ENCODE measurements around the gene CCM2L. TPM values are rescaled to one million over a fixed set of nuclear protein-coding genes. Genes with fewer than 3 reads are reported as not detected.

The CCM2L gene
- not detected in 2 replicates for total RNA-seq (2013; cell fraction: nucleolus; rRNA removed)
- not detected in 2 replicates for total RNA-seq (2014; rRNA removed)
- not detected in 2 replicates for total RNA-seq (2014; rRNA removed; fragmentation: Illumina TruSeq; extraction: Trizol)
- not detected in 2 replicates for total RNA-seq (2021)
- not detected for polyA plus RNA-seq (2011; ENCODE audit: low read depth)
- polyA plus RNA-seq (2011; rRNA removed) = not detected in 2 replicates
- not detected in 2 replicates for polyA plus RNA-seq (2011; cell fraction: cytosol; rRNA removed)
- polyA plus RNA-seq (2011; cell fraction: nucleus; rRNA removed) = not detected in 2 replicates
- not detected in 2 replicates for polyA plus RNA-seq (2012)
- not detected in 2 replicates for polyA plus RNA-seq (2014; fragmentation: Illumina TruSeq; extraction: Trizol)
- not detected for polyA plus RNA-seq (2014; fragmentation: Nextera tagmentation; extraction: Ambion mirVana)
- not detected in 2 replicates for polyA plus RNA-seq (2014; rRNA removed)
- polyA plus RNA-seq (2016; fragmentation: Nextera tagmentation; extraction: Ambion mirVana) = not detected
- polyA minus RNA-seq (2011; rRNA and poly(A)+ RNA removed) = not detected in 2 replicates
- not detected in 2 replicates for polyA minus RNA-seq (2011; cell fraction: cytosol; rRNA and poly(A)+ RNA removed)
- polyA minus RNA-seq (2011; cell fraction: nucleus; rRNA and poly(A)+ RNA removed) = not detected in 2 replicates
- not detected for Bru-seq, nascent RNA
- percentile 8 among the genes with signal in this experiment for BruChase-seq, experiment 1, labeled RNA remaining after a 6-hour chase
- BruChase-seq, experiment 2, labeled RNA remaining after a 2-hour chase = percentile 16 among the genes with signal in this experiment
- long read RNA-seq, experiment 1 = 0 reads
- long read RNA-seq, experiment 2 = 0 reads

DNA sequence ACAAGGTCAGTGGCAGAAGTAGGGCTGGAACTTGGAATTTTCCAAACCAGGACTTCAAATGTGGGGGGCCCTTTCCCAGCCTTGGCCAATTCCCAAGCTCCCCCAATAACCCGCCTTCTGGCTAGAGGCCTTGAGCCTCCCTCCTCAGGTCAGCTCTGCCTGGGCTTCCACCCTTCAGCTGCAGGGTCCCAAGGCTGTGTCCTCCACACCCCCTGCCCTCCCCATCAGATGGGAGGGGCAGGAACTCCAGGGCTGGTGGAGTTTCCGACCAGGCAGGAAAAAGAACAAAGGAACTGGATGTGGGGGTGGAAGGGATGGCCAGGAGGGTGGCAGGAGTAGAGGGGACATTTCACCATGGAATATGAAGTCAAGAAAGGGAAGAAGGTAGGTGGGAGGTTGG, at the start of gene CCM2L:
Gene CCM2L, plus strand, starts transcription at position 338 of the 400 bp plus-strand sequence. Its CDS starts 17 bp downstream, at position 355.
- ChIA-PET POLR2A (no interaction called here), RAD21 (ENCODE audit: unreplicated experiment) (no interaction called here), CTCF (no interaction called here), SMC1A (ENCODE audit: uncharacterized antibody, unreplicated experiment) (no interaction called here)
- TF ChIP-seq, protein P1, sequence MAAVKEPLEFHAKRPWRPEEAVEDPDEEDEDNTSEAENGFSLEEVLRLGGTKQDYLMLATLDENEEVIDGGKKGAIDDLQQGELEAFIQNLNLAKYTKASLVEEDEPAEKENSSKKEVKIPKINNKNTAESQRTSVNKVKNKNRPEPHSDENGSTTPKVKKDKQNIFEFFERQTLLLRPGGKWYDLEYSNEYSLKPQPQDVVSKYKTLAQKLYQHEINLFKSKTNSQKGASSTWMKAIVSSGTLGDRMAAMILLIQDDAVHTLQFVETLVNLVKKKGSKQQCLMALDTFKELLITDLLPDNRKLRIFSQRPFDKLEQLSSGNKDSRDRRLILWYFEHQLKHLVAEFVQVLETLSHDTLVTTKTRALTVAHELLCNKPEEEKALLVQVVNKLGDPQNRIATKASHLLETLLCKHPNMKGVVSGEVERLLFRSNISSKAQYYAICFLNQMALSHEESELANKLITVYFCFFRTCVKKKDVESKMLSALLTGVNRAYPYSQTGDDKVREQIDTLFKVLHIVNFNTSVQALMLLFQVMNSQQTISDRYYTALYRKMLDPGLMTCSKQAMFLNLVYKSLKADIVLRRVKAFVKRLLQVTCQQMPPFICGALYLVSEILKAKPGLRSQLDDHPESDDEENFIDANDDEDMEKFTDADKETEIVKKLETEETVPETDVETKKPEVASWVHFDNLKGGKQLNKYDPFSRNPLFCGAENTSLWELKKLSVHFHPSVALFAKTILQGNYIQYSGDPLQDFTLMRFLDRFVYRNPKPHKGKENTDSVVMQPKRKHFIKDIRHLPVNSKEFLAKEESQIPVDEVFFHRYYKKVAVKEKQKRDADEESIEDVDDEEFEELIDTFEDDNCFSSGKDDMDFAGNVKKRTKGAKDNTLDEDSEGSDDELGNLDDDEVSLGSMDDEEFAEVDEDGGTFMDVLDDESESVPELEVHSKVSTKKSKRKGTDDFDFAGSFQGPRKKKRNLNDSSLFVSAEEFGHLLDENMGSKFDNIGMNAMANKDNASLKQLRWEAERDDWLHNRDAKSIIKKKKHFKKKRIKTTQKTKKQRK (IDR thresholded peaks at IDR 0.05; ENCODE audit: low read depth, low read length) = no peak
- TF ChIP-seq, protein P2, sequence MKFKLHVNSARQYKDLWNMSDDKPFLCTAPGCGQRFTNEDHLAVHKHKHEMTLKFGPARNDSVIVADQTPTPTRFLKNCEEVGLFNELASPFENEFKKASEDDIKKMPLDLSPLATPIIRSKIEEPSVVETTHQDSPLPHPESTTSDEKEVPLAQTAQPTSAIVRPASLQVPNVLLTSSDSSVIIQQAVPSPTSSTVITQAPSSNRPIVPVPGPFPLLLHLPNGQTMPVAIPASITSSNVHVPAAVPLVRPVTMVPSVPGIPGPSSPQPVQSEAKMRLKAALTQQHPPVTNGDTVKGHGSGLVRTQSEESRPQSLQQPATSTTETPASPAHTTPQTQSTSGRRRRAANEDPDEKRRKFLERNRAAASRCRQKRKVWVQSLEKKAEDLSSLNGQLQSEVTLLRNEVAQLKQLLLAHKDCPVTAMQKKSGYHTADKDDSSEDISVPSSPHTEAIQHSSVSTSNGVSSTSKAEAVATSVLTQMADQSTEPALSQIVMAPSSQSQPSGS (IDR thresholded peaks at IDR 0.05; ENCODE audit: low read length) = no peak
- TF ChIP-seq SRF (IDR thresholded peaks at IDR 0.05; ENCODE audit: low read depth in 2 of 2, low read length in 2 of 2) (no peak), MXI1 (IDR thresholded peaks at IDR 0.05; ENCODE audit: low read depth, low read length) (no peak), PAX8 (IDR thresholded peaks at IDR 0.05) (no peak), TAF1 (IDR thresholded peaks at IDR 0.05; ENCODE audit: borderline replicate concordance, low read depth, low read length) (no peak)
- no peak within 1 kb of the TSS for H3K4me3 ChIP-seq
- H3K4me2 ChIP-seq (ENCODE audit: control insufficient read depth, insufficient read depth) = no peak within 1 kb of the TSS
- H3K36me3 ChIP-seq (ENCODE audit: control insufficient read depth in 2 of 2, insufficient read depth in 2 of 2, low read length in 1 of 2) = no peaks in the 10 kb centered on the region
- peaks cover 0 to 1% of the 10 kb centered on the region in 2 experiments; a peak in 2 of 4 replicates for H3K27me3 ChIP-seq (replicated peaks in 1 of 2; ENCODE audit: control insufficient read depth in 2 of 2, insufficient read depth in 2 of 2, low read length in 1 of 2)
- no peaks in the 10 kb centered on the region for H3K79me2 ChIP-seq (ENCODE audit: control insufficient read depth, insufficient read depth, low read length)
- H3K27ac ChIP-seq (ENCODE audit: control insufficient read depth, insufficient read depth) = no peak within 1 kb of the TSS
- in situ Hi-C loops (cut with MboI) = no loop called here
- no TSS peak for BruUV-seq (replicated peaks)
- no peak for DNase-seq (ENCODE audit: low read depth, low spot score)
- no peak for ATAC-seq
- WGBS (ENCODE audit: insufficient coverage, insufficient replicate concordance, low lambda C conversion rate, missing lambda C conversion rate) = 18% methylated on average over 1 of the region's 2 CpGs
- no peaks in the 10 kb centered on the region for H3K4me1 ChIP-seq (ENCODE audit: control insufficient read depth, insufficient read depth, low read length)
- no peak for FAIRE-seq
- no peak within 1 kb of the TSS for H2AFZ ChIP-seq (ENCODE audit: control insufficient read depth, low read depth, low read length)
- intact Hi-C loops (cut with micrococcal nuclease; ENCODE audit: unreplicated experiment) = no loop called here
- no peaks in the 10 kb centered on the region for H3K9me3 ChIP-seq (replicated peaks; ENCODE audit: control insufficient read depth, insufficient read depth, low read length)
- H4K20me1 ChIP-seq (ENCODE audit: control insufficient read depth, insufficient read depth) = no peaks in the 10 kb centered on the region
- no peak within 1 kb of the TSS for H3K9ac ChIP-seq (ENCODE audit: control insufficient read depth, insufficient read depth, low read length)
